ENCODE data around the gene VPREB3. TPM values are rescaled to one million over a fixed set of nuclear protein-coding genes. Genes with fewer than 3 reads are reported as not detected.

VPREB3 gene
- total and polyA plus RNA-seq, 2 of the 8 experiments (the other 6 are each of a cell fraction or from before 2014, with no cell fraction given), result 0.52 to 4.6 TPM

DNA sequence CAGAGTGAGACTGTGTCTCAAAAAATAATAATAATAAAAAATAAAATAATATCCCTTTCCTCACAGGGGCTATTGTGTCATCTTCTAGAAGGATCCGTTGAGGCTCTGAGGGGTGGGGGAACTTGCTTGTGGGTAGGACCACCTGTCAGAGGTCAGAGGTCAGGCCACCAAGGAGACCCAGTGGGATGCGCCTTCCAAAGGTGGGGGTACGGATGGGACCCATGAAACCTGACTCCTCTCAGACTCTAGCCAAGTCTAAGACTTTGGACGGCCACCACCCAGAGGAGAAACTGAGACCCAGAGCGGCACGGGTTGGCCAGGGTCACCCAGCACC, 18.1 kb upstream of the VPREB3 start:
- H3K9ac ChIP-seq (replicated peaks in 1 of 4; ENCODE audit: extremely low read depth in 1 of 4, low read depth in 3 of 4, low read length in 3 of 4), result no peak overlapping the region; a peak in 1 of 7 replicates
- H4K20me1 ChIP-seq (replicated peaks in 1 of 2; ENCODE audit: control insufficient read depth in 1 of 2, insufficient read depth in 2 of 2, low read length in 2 of 2), result peaks cover 0 to 7% of the 10 kb centered on the region in 2 experiments
- H3K23ac ChIP-seq (ENCODE audit: insufficient read length), result no peak overlapping the region
- H2AK5ac ChIP-seq (ENCODE audit: low read depth, low read length), result no peak overlapping the region
- DNase-seq (ENCODE audit: low read depth in 1 of 2, low spot score in 2 of 2) (no peak), FAIRE-seq (no peak)
- peak overlapping the region; percentile 53; the same call in 1 of the 2 replicates for H2BK12ac ChIP-seq (ENCODE audit: low read depth, low read length)
- peaks cover 0 to 14% (median 9%) of the 10 kb centered on the region in 4 experiments; a peak in 3 of 7 replicates for H3K4me1 ChIP-seq (replicated peaks in 1 of 4; ENCODE audit: control insufficient read depth in 3 of 4, insufficient read depth in 4 of 4, low read length in 3 of 4)
- no peak overlapping the region for H3K27ac ChIP-seq (ENCODE audit: low read depth, low read length)
- peak overlapping the region; percentile 70 for H4K5ac ChIP-seq (ENCODE audit: insufficient read length, low read depth, low read length)
- H2BK15ac ChIP-seq (ENCODE audit: low read length), result no peak overlapping the region
- peak overlapping the region; percentile 67 to 89 for H3K4me2 ChIP-seq (ENCODE audit: insufficient read depth in 1 of 2, low read depth in 2 of 2, low read length in 2 of 2)
- H2BK120ac ChIP-seq (replicated peaks; ENCODE audit: low read depth, low read length), result no peak overlapping the region
- peak overlapping the region; percentile 19 to 71 (median 46); a peak in 6 of 8 replicates for H3K4me3 ChIP-seq (ENCODE audit: extremely low read depth in 1 of 4, insufficient read depth in 2 of 4, low read depth in 3 of 4, low read length in 4 of 4)
- no peaks in the 10 kb centered on the region for H3K79me1 ChIP-seq (ENCODE audit: low read depth, low read length)
- peaks cover 15% of the 10 kb centered on the region; the same call in 1 of the 2 replicates for H3K23me2 ChIP-seq (ENCODE audit: low read depth, low read length)
- ChIA-PET POLR2A (ENCODE audit: partially characterized antibody) (interaction anchor here (0.9 to 5.7 kb wide), 6 partner anchors 10 to 122 kb away, joined by 4 to 45 read pairs (median 4); partner anchors contain the start of genes MIF, SLC2A11 and SMARCB1), CTCF (ENCODE audit: partially characterized antibody) (interaction anchor here (0.8 to 9.6 kb wide), 4 partner anchors 10 to 78 kb away, joined by 3 to 73 read pairs (median 25); partner anchors contain the start of genes C22orf15 and SMARCB1)
- no peak overlapping the region for H2BK20ac ChIP-seq (ENCODE audit: low read length)
- H4K8ac ChIP-seq (ENCODE audit: extremely low read depth, insufficient read depth, low read length), result no peak overlapping the region
- TF ChIP-seq POU5F1 (IDR thresholded peaks at IDR 0.05; ENCODE audit: low read depth, low read length) (no peak), ASH2L (IDR thresholded peaks at IDR 0.05; ENCODE audit: low read length) (peak; percentile 67), RXRA (IDR thresholded peaks at IDR 0.05; ENCODE audit: insufficient read depth, low read depth, low read length) (no peak), CHD1 (IDR thresholded peaks at IDR 0.05; ENCODE audit: low read depth, low read length) (no peak), TAF7 (optimal IDR thresholded peaks at IDR 0.05; ENCODE audit: borderline replicate concordance, low read depth, low read length) (no peak)
- H3K18ac ChIP-seq (ENCODE audit: extremely low read depth, low read length), result no peak overlapping the region; the same call in 1 of the 2 replicates
- no peaks in the 10 kb centered on the region for H3K36me3 ChIP-seq (ENCODE audit: control insufficient read depth in 2 of 4, insufficient read depth in 4 of 4, low read length in 3 of 4)
- 13% methylated on average over 6 of the region's 6 CpGs; no CpG with 5 or more reads in 1 of the 2 experiments for WGBS, 2 experiments (ENCODE audit: extremely low coverage in 1 of 2, insufficient coverage in 1 of 2, insufficient read length in 1 of 2, insufficient replicate concordance in 2 of 2, low coverage in 1 of 2, low lambda C conversion rate in 2 of 2, missing lambda C conversion rate in 1 of 2)
- H2AFZ ChIP-seq (ENCODE audit: low read length), result peak overlapping the region; percentile 92; the same call in 1 of the 2 replicates
- H3K4ac ChIP-seq (replicated peaks; ENCODE audit: insufficient read length, low read depth, low read length), result peak overlapping the region; percentile 65
- no peaks in the 10 kb centered on the region for H3K79me2 ChIP-seq (ENCODE audit: control insufficient read depth in 1 of 2, insufficient read depth in 2 of 2, low read length in 2 of 2)
- H3K14ac ChIP-seq (ENCODE audit: insufficient read length), result no peak overlapping the region
- peak overlapping the region; percentile 36 for H4K91ac ChIP-seq (replicated peaks; ENCODE audit: insufficient read length, low read length)
- H3K27me3 ChIP-seq (replicated peaks in 1 of 4; ENCODE audit: control insufficient read depth in 3 of 4, extremely low read depth in 1 of 4, insufficient read depth in 3 of 4, low read length in 3 of 4), result peaks cover 0 to 30% (median 20%) of the 10 kb centered on the region in 4 experiments; a peak in 6 of 7 replicates
- no peaks in the 10 kb centered on the region for H3K9me3 ChIP-seq (ENCODE audit: insufficient read depth in 2 of 2, low read depth in 1 of 2, low read length in 1 of 2)
- peak overlapping the region; percentile 40; the same call in 1 of the 2 replicates for H2BK5ac ChIP-seq (ENCODE audit: low read depth, low read length)
- no peak overlapping the region for H3K56ac ChIP-seq (replicated peaks; ENCODE audit: insufficient read length, low read depth, low read length)
